Measurements from ENCODE around the gene SAPCD2. TPM values are rescaled to one million over a fixed set of nuclear protein-coding genes. Genes with fewer than 3 reads are reported as not detected.

The SAPCD2 gene
- total and polyA plus RNA-seq, 9 of the 15 experiments (the other 6 are each of a cell fraction or from before 2014, with no cell fraction given) = 3.4 to 91.8 (median 18.8) TPM

DNA sequence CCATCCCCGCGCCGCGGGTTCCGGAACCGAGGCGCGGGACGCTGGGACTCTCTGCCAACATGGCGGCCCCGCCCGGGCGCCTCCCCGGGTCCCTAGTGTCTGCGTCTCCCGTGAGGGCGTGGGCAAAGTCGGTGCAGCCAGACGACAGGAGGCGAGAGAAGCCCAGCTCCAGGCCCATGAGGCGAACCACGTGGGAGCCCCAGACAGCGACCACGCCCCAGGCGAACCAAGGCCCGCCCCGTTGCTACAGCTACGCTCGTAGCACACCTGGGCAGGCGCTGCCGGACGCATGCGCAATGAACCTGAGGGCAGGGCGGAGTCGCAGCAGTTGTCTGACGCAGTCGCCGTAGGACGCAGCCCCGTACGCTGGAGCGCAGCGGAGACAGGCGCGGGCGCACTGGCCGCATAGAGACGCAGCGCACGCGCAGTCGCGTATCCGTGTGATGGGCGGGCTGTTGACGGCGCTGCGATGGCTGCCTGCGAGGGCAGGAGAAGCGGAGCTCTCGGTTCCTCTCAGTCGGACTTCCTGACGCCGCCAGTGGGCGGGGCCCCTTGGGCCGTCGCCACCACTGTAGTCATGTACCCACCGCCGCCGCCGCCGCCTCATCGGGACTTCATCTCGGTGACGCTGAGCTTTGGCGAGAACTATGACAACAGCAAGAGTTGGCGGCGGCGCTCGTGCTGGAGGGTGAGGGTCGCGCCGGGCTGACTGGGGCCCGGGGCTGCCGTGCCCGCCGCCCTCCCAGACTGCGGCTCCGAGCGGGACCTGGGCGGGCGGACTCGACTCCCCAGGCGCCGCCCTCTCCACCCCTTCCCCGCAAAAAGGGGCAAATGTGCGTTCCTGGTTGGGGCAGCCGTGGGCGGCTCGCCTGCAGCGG lies 16.4 kb upstream of the SAPCD2 start, which contains the start of gene MAN1B1 (continued):
- no peak for TF ChIP-seq PYGO2 (tag; IDR thresholded peaks at IDR 0.05)
- TF ChIP-seq ZNF589 (CRISPR knock-in tag; IDR thresholded peaks at IDR 0.05; ENCODE audit: low read depth) = no peak
- TF ChIP-seq, protein P1, sequence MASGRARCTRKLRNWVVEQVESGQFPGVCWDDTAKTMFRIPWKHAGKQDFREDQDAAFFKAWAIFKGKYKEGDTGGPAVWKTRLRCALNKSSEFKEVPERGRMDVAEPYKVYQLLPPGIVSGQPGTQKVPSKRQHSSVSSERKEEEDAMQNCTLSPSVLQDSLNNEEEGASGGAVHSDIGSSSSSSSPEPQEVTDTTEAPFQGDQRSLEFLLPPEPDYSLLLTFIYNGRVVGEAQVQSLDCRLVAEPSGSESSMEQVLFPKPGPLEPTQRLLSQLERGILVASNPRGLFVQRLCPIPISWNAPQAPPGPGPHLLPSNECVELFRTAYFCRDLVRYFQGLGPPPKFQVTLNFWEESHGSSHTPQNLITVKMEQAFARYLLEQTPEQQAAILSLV (tag; IDR thresholded peaks at IDR 0.05) = no peak
- TF ChIP-seq SREBF1 (IDR thresholded peaks at IDR 0.05; ENCODE audit: borderline replicate concordance, low read depth, low read length) = no peak
- TF ChIP-seq RAD21 (CRISPR knock-in tag; conservative IDR thresholded peaks at IDR 0.05 in 1 of 2, IDR thresholded peaks at IDR 0.05 in 1 of 2) = no peak
- TF ChIP-seq ZNF561 (CRISPR knock-in tag; conservative IDR thresholded peaks at IDR 0.05) = no peak

DNA sequence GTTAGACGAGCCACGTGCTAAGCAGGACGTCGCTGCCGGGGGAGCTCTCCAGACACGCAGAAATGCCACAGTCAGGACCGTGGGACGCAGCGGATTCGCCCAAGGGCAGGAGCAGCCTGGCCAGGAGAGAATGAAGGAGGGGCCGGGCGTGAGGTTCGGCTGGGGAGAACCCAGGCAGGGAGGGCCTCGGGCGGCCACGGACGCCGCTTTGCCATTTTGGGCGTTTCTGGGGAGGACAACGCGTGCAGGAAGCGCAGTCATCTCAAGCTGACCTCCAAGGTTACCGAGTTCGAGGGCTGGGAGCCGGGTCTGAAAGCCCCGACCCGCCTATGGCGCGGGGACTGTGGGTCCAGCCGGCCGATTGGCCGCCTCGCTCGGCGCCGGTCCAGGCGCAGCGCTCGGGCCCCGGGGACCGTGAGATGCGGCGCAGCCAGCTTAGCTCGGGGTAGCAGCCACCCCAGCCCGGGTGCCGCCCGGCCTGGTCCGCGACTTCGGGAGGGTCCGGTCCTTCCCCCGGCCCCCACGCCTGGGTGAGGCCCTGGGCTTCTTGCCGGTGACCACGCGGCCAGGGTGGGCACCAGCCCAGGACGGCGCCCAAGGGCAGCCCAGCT lies 15.7 kb upstream of the SAPCD2 start:
- H3K27me3 ChIP-seq (ENCODE audit: control insufficient read depth in 2 of 2, insufficient read depth in 2 of 2, low read length in 2 of 2) = no peaks in the 10 kb centered on the region
- peak; percentile 35 for ATAC-seq
- ChIA-PET CTCF (ENCODE audit: low intra/inter-chr PET ratio) (interaction anchor here (1.2 kb wide), 1 partner anchor 141 kb away, joined by 6 read pairs; the partner anchor contains the start of gene RNF224), POLR2A (interaction anchor here (0.6 to 3.3 kb wide), 12 partner anchors 11 to 279 kb away, joined by 3 to 18 read pairs (median 4); partner anchors contain the start of genes RABL6, RNF224, SAPCD2 and TUBB4B)
- no peaks in the 10 kb centered on the region for H4K20me1 ChIP-seq (replicated peaks; ENCODE audit: control insufficient read depth, insufficient read depth, low read length)
- FAIRE-seq = peak; percentile 80
- in situ Hi-C loops (cut with MboI) (no loop called here), intact Hi-C loops (cut with micrococcal nuclease) (loop anchor here (2.0 kb wide), 2 partner anchors 17 to 65 kb away; no protein-coding TSS in a partner anchor)
- H3K9me1 ChIP-seq (ENCODE audit: control insufficient read depth, insufficient read depth, low read length) = no peaks in the 10 kb centered on the region
- DNase-seq (ENCODE audit: extremely low read depth in 1 of 4, low spot score in 3 of 4) = peak in 2 of 4 experiments; percentile 40 to 57
- peak overlapping the region; percentile 64 for H2AFZ ChIP-seq (ENCODE audit: low read depth, low read length)
- WGBS (ENCODE audit: insufficient coverage, low coverage, missing lambda C conversion rate) = under 1% methylated on average over 56 of the region's 58 CpGs
- peak overlapping the region; percentile 59 for H3K4me3 ChIP-seq
- BruUV-seq (replicated peaks) = TSS peak; percentile 87
- peaks cover 32 to 69% of the 10 kb centered on the region in 2 experiments; a peak in 4 of 5 replicates for H3K4me1 ChIP-seq (replicated peaks in 1 of 2; ENCODE audit: control insufficient read depth in 2 of 2, insufficient read depth in 2 of 2, low read length in 2 of 2)
- H3K9me3 ChIP-seq (replicated peaks; ENCODE audit: control insufficient read depth, insufficient read depth, low read depth, low read length) = no peaks in the 10 kb centered on the region
- H3K27ac ChIP-seq (ENCODE audit: extremely low read depth, low read depth, low read length) = peak overlapping the region; percentile 87
- H3K9ac ChIP-seq (ENCODE audit: insufficient read depth in 1 of 2, low read depth in 2 of 2, low read length in 2 of 2) = peak overlapping the region; percentile 82 to 94
- peaks cover 26% of the 10 kb centered on the region for H3K36me3 ChIP-seq (ENCODE audit: control insufficient read depth, insufficient read depth, low read length)
- peak overlapping the region; percentile 86 for H3K4me2 ChIP-seq (ENCODE audit: insufficient read depth, low read length)
- peaks cover 30% of the 10 kb centered on the region for H3K79me2 ChIP-seq (ENCODE audit: control insufficient read depth, insufficient read depth, low read length)
- TF ChIP-seq, protein P2, sequence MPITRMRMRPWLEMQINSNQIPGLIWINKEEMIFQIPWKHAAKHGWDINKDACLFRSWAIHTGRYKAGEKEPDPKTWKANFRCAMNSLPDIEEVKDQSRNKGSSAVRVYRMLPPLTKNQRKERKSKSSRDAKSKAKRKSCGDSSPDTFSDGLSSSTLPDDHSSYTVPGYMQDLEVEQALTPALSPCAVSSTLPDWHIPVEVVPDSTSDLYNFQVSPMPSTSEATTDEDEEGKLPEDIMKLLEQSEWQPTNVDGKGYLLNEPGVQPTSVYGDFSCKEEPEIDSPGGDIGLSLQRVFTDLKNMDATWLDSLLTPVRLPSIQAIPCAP (CRISPR knock-in tag; IDR thresholded peaks at IDR 0.05; ENCODE audit: borderline replicate concordance) = no peak
- TF ChIP-seq MTA3 (IDR thresholded peaks at IDR 0.05; ENCODE audit: borderline replicate concordance) (no peak), CEBPG (CRISPR knock-in tag; IDR thresholded peaks at IDR 0.05) (no peak), CEBPG (tag; conservative IDR thresholded peaks at IDR 0.05 in 1 of 2, IDR thresholded peaks at IDR 0.05 in 1 of 2) (no peak), MECOM (CRISPR knock-in tag; IDR thresholded peaks at IDR 0.05) (no peak), ELK3 (CRISPR knock-in tag; IDR thresholded peaks at IDR 0.05) (no peak)
- TF ChIP-seq, protein P3, sequence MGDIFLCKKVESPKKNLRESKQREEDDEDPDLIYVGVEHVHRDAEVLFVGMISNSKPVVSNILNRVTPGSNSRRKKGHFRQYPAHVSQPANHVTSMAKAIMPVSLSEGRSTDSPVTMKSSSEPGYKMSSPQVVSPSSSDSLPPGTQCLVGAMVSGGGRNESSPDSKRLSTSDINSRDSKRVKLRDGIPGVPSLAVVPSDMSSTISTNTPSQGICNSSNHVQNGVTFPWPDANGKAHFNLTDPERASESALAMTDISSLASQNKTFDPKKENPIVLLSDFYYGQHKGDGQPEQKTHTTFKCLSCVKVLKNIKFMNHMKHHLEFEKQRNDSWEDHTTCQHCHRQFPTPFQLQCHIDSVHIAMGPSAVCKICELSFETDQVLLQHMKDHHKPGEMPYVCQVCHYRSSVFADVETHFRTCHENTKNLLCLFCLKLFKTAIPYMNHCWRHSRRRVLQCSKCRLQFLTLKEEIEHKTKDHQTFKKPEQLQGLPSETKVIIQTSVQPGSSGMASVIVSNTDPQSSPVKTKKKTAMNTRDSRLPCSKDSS (IDR thresholded peaks at IDR 0.05; ENCODE audit: low read depth, partially characterized antibody) = no peak

Measured in K562 (cell line).